D721Med (cell line): ENCODE data around the gene ACP7.
"Not testable (repeated sequence)": the region's sequence is repeated elsewhere in the genome, so short reads cannot be mapped to it uniquely, and the experiment has no call there.

ENCODE experiments used
- DNase-seq: peaks from one replicate; pipeline ENCODE4 v3.0.0; 2011; ENCODE audit warnings: low spot score; ENCODE audit not compliant: insufficient read length
- FAIRE-seq: peaks from 2 replicates; lab custom pipeline; 2011; peaks lifted over from hg19 to GRCh38; lab: Jason Lieb, UNC
- CTCF ChIP-seq: IDR thresholded peaks from 2 replicates; pipeline ENCODE4 v1.5.1; 2012; ENCODE audit warnings: mild to moderate bottlenecking, control low read depth; ENCODE audit not compliant: insufficient read depth; ENCODE audit errors: missing control alignments

ACP7 gene

GRCh38 chr19:39110263-39110967, 26.2 kb downstream of the ACP7 start:
- peak; percentile 79 for DNase-seq
- no peak for FAIRE-seq

GRCh38 chr19:39111593-39112199, 27.5 kb downstream of the ACP7 start:
- DNase-seq (no peak), FAIRE-seq (no peak)
- TF ChIP-seq CTCF, result no peak

More at GRCh38 chr19:39110263-39110967, 26.2 kb downstream of the ACP7 start:
- peak; percentile 69 for TF ChIP-seq CTCF

GRCh38 chr19:39112338-39112890, 28.2 kb downstream of the ACP7 start:
- FAIRE-seq, result no peak
- no peak for TF ChIP-seq CTCF
- DNase-seq, result no peak

GRCh38 chr19:39113199-39113598, 29.0 kb downstream of the ACP7 start:
- FAIRE-seq (no peak), DNase-seq (no peak)
- TF ChIP-seq CTCF, result no peak

- no peak for TF ChIP-seq CTCF
- no peak for FAIRE-seq
- no peak for DNase-seq
Measured at GRCh38 chr19:39115105-39115847, 31.1 kb downstream of the ACP7 start.

- FAIRE-seq, DNase-seq: not testable (repeated sequence)
Measured at GRCh38 chr19:39117023-39117422, 32.9 kb downstream of the ACP7 start.

GRCh38 chr19:39119830-39120229, 35.7 kb downstream of the ACP7 start:
- no peak for DNase-seq
- FAIRE-seq, result no peak
- no peak for TF ChIP-seq CTCF
